HPDE6-E6E7 (cell line): ENCODE results near the gene PARP16.

ENCODE experiments used
- DNase-seq: peaks from one replicate; pipeline ENCODE4 v3.0.0; 2011; ENCODE audit warnings: missing footprints; ENCODE audit errors: extremely low spot score

The PARP16 gene

GRCh38 chr15:65286704-65287519, at the start of gene PARP16:
TSS of gene PARP16 (minus strand) at chr15:65286883. CDS start at chr15:65286426, 457 bp downstream.
- DNase-seq, result peak; percentile 74

- no peak for DNase-seq
Measured at GRCh38 chr15:65335278-65336055, 48.8 kb upstream of the PARP16 start.

- DNase-seq, result no peak
Measured at GRCh38 chr15:65334586-65335231, 48.0 kb upstream of the PARP16 start.

GRCh38 chr15:65333856-65334255, 47.2 kb upstream of the PARP16 start:
- DNase-seq, result no peak

GRCh38 chr15:65333148-65333820, 46.6 kb upstream of the PARP16 start:
- DNase-seq, result no peak

GRCh38 chr15:65332391-65333147, 45.9 kb upstream of the PARP16 start:
- DNase-seq, result no peak

- DNase-seq, result no peak
Measured at GRCh38 chr15:65331811-65332210, 45.1 kb upstream of the PARP16 start.

GRCh38 chr15:65330934-65331645, 44.4 kb upstream of the PARP16 start:
- no peak for DNase-seq

- no peak for DNase-seq
Measured at GRCh38 chr15:65329984-65330735, 43.5 kb upstream of the PARP16 start.

- DNase-seq, result no peak
Measured at GRCh38 chr15:65329288-65329983, 42.8 kb upstream of the PARP16 start.

- DNase-seq, result no peak
Measured at GRCh38 chr15:65328506-65329287, 42.0 kb upstream of the PARP16 start.

- DNase-seq, result no peak
Measured at GRCh38 chr15:65327651-65328393, 41.1 kb upstream of the PARP16 start.

- DNase-seq, result no peak
Measured at GRCh38 chr15:65326818-65327217, 40.1 kb upstream of the PARP16 start.

GRCh38 chr15:65326117-65326526, 39.4 kb upstream of the PARP16 start:
- DNase-seq, result no peak

GRCh38 chr15:65323071-65323511, 36.4 kb upstream of the PARP16 start:
- DNase-seq, result no peak

- peak; percentile 86 for DNase-seq
Measured at GRCh38 chr15:65318870-65319356, 32.2 kb upstream of the PARP16 start.

GRCh38 chr15:65312400-65312916, 25.8 kb upstream of the PARP16 start:
- no peak for DNase-seq
